ENCODE results near the gene ZNF682. TPM values are rescaled to one million over a fixed set of nuclear protein-coding genes. Genes with fewer than 3 reads are reported as not detected.

ZNF682 gene
- total RNA-seq, 2 donors from 2014 or later = 3.0 to 8.6 TPM

DNA sequence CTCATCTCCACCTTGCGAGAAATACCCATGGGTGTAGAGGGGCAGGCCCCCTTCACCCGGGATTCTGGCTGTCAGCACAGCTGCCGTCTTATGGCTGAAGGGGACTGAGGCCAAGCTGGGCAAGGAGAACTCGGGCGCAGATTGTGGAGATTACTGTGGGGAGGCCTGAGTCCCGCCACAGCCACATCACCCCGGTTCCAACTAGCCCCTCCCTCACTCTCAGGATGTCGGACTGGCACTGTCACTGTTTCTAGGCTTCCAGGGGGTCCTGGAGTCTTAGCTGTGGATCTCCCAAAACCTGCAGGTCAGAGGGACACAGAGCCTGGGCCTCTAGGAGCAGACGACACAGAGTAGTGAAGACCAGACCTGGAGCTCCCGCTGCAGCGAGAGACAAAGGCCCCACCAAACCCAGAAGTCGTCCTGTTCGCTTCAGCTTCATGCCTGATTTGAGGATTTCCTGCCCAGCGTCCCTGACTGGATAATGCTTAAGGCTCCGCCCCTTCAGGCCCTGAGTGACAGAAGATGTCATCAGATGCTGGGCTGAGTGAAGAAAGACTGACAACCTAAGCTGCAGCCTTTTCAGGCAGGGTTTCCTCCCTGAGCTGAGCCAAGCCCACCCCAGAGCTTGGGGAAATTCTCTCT, 82.8 kb downstream of the ZNF682 start:
- TF ChIP-seq, protein P1, sequence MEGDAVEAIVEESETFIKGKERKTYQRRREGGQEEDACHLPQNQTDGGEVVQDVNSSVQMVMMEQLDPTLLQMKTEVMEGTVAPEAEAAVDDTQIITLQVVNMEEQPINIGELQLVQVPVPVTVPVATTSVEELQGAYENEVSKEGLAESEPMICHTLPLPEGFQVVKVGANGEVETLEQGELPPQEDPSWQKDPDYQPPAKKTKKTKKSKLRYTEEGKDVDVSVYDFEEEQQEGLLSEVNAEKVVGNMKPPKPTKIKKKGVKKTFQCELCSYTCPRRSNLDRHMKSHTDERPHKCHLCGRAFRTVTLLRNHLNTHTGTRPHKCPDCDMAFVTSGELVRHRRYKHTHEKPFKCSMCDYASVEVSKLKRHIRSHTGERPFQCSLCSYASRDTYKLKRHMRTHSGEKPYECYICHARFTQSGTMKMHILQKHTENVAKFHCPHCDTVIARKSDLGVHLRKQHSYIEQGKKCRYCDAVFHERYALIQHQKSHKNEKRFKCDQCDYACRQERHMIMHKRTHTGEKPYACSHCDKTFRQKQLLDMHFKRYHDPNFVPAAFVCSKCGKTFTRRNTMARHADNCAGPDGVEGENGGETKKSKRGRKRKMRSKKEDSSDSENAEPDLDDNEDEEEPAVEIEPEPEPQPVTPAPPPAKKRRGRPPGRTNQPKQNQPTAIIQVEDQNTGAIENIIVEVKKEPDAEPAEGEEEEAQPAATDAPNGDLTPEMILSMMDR (IDR thresholded peaks at IDR 0.05) = no peak
- no peak for TF ChIP-seq POLR2A (IDR thresholded peaks at IDR 0.05)
- ATAC-seq = no peak
- 58 to 63% methylated on average over 15 of the region's 15 CpGs for WGBS, 2 donors
- no peak overlapping the region for H3K4me3 ChIP-seq
- H3K4me1 ChIP-seq = no peaks in the 10 kb centered on the region
- no peaks in the 10 kb centered on the region for H3K9me3 ChIP-seq
- no peaks in the 10 kb centered on the region for H3K27me3 ChIP-seq
- no peaks in the 10 kb centered on the region for H3K36me3 ChIP-seq (replicated peaks in 1 of 2; ENCODE audit: insufficient read depth in 1 of 2, low read depth in 2 of 2)
- no peak overlapping the region for H3K27ac ChIP-seq
- no peak for DNase-seq
- intact Hi-C loops (cut with DNase I) = loop anchor here (5.0 kb wide), 1 partner anchor 419 kb away; the partner anchor contains the start of gene CILP2

DNA sequence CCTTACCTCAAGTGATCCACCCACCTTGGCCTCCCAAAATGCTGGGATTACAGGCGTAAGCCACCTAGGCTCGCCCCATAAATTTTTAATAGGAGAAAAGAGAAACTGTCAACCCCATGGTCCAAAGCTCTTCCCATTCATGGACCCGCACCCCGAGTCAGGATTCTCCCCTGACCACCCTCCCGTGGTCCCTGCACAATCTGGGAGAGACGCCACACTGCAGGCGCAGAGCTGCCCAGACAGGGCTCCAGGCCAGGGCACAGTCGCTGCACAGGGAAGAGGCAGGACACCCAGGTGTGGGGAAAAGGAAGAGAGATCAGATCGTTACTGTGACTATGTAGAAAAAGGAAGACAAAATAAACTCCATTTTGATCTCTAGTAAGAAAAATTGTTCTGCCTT, 84.1 kb downstream of the ZNF682 start:
- intact Hi-C loops (cut with DNase I) = loop anchor here (5.0 kb wide), 1 partner anchor 418 kb away; the partner anchor contains the start of gene CILP2
- no peak for TF ChIP-seq POLR2A (IDR thresholded peaks at IDR 0.05)
- TF ChIP-seq, protein P1 (IDR thresholded peaks at IDR 0.05) = no peak
- WGBS, 2 donors = 81% methylated on average over 9 of the region's 9 CpGs
- H3K9me3 ChIP-seq = no peaks in the 10 kb centered on the region
- no peak overlapping the region for H3K4me3 ChIP-seq
- H3K27me3 ChIP-seq = no peaks in the 10 kb centered on the region
- H3K27ac ChIP-seq = no peak overlapping the region
- H3K36me3 ChIP-seq (replicated peaks in 1 of 2; ENCODE audit: insufficient read depth in 1 of 2, low read depth in 2 of 2) = no peaks in the 10 kb centered on the region
- no peaks in the 10 kb centered on the region for H3K4me1 ChIP-seq
- DNase-seq = no peak
- no peak for ATAC-seq

Small RNA genes lying within 50 kb of the gene (small RNA-seq; reads per million reads assigned to genes)
- not detected for gene AC006539.3

Other genes with a start within 250 kb of the ZNF682 start
- 10 to 100 TPM; 20.0 to 30.0 TPM for gene ZNF506, start 217.8 kb downstream of the ZNF682 start, total RNA-seq
- 1 to 10 TPM; 7.6 to 8.8 TPM for gene ZNF253, start 173.6 kb downstream of the ZNF682 start, total RNA-seq
- 1 to 10 TPM; 2.3 to 5.4 TPM for gene ZNF93, start 138.6 kb downstream of the ZNF682 start, total RNA-seq
- 10 to 100 TPM in 1 of 2 donors, 1 to 10 TPM in 1; 6.7 to 13.5 TPM for gene ZNF90, start 38.5 kb upstream of the ZNF682 start, total RNA-seq
- 1 to 10 TPM; 3.0 to 6.2 TPM for gene ZNF486, start 127.7 kb upstream of the ZNF682 start, total RNA-seq

All from body of pancreas (tissue), 4 donors.